GM12864 (cell line): ENCODE data around the gene ADAM22.

ENCODE experiments used
- DNase-seq: peaks from one replicate; pipeline ENCODE4 v3.0.0-alpha.2; 2011; ENCODE audit warnings: low read depth
- H3K4me3 ChIP-seq: 2 replicates; pipeline ENCODE4 v1.5.1; 2011; ENCODE audit warnings: mild to moderate bottlenecking, low read depth, low read length, control low read depth
- TF ChIP-seq, protein P1 (sequence below): IDR thresholded peaks from 2 replicates; pipeline ENCODE4 v1.5.1; 2011; ENCODE audit warnings: low read depth, mild to moderate bottlenecking, moderate library complexity, low read length, control low read depth, inconsistent platforms; ENCODE audit errors: missing control alignments

The ADAM22 gene

DNA sequence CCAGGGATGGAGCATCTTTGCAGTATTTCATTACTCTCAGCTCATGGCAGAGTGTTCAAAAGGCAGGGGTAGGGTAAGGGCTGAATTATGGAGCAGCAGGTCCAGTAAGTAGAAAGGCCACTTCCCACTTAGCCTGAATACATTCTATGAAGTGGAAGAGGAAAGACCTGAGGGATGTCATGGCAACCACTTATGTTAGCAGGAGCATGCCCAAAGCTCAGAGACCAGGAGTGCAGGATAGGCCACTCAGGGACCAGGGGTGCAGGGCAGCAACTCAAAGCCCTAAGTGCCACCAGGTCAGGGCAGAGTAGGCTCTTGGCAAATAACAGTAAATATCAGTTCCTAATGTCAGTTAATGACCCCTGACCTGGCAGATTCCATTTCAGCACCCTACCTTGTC, 282.2 kb downstream of the ADAM22 start:
- TF ChIP-seq, protein P1, sequence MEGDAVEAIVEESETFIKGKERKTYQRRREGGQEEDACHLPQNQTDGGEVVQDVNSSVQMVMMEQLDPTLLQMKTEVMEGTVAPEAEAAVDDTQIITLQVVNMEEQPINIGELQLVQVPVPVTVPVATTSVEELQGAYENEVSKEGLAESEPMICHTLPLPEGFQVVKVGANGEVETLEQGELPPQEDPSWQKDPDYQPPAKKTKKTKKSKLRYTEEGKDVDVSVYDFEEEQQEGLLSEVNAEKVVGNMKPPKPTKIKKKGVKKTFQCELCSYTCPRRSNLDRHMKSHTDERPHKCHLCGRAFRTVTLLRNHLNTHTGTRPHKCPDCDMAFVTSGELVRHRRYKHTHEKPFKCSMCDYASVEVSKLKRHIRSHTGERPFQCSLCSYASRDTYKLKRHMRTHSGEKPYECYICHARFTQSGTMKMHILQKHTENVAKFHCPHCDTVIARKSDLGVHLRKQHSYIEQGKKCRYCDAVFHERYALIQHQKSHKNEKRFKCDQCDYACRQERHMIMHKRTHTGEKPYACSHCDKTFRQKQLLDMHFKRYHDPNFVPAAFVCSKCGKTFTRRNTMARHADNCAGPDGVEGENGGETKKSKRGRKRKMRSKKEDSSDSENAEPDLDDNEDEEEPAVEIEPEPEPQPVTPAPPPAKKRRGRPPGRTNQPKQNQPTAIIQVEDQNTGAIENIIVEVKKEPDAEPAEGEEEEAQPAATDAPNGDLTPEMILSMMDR = no peak
- no peak overlapping the region for H3K4me3 ChIP-seq
- no peak for DNase-seq

DNA sequence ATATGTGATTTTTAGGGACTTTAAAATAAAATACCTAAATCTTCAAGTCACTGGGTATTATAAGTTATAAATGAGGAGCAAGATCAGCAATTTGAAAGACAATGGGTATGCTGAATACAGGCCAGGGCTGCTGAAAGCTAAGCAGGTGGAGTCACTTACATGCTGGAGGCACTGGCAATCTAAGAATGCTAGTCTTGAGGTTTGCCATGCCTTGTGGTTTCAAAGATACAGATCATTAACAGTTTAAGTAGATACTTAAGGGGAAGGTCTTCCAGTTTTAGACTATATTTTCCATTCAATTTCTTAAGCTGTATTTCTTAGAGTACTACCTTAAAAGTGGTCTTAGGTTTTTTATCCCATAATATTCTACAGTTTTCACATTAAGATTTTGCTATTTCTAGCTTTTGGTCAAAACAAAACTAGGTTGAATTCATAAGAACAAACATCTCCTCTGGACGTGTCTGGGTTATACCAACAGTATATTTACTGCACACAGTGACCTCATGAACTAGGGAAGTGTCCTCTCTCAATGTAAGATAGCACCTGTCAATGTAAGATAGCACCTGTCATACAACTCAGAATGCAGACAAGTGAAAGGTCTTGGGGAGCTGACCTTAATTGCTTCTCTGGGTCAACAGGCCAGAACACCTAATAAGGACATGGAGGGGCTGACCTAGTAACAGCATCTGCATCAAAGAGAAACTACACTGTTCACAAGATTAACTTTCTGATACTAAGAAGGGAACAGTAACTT, 283.8 kb downstream of the ADAM22 start:
- peak; percentile 82 for DNase-seq
- H3K4me3 ChIP-seq = peak overlapping the region; percentile 97; the same call in 1 of the 2 replicates

DNA sequence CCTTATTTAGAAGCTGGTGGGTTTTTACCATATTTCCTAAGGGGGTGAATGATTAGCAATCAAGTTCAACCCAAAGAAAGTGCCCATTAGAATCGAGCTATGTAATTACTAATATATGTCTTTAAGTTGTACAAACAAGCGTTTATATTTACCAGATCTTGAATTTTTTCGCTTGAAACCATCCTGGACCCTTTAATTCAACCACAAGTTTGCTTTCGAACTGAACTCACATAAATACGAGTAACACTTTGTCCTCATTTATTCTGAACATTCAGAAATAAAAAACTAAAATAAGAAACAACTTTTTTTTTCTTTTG, 284.3 kb downstream of the ADAM22 start:
- TF ChIP-seq, protein P1 = no peak
- H3K4me3 ChIP-seq = peak overlapping the region; percentile 97
- DNase-seq = no peak

More for the DNA sequence above, 283.8 kb downstream of the ADAM22 start:
- TF ChIP-seq, protein P1 = no peak

DNA sequence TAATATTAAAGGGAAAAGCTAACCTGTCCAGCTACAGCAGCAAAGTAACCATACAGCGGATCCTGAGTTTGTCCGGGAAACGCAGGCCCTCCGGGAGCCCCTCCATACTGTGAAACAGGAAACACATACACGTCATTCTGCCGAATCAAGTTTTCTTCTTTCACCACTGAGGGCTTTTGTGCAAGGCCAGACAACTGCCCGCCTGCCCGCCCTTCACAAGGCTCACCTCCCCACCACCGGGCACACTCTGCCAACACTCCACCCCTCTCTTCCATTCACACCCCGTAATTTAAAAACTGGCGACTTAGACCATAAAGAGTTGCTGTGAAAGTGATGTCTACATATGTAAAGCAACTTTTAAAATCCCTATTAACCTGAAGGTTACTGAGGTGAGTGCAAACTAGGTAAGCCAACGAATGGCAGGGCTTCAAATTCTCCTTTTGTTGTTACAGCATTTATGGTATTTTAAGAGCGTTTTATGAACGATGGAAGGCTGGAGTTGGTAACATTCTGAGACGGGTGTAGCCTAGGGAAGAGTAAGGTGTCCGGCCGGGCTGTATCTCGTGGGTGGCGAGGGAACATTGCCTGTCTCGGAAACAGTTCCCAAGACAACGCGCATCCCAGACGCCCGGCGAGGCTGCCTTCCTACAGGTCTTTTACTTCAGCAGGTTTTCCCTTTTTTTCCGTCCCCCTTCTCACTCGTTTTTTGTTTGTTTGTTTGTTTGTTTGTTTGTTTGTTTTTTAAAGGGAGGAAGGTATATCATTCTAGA, 285.0 kb downstream of the ADAM22 start:
- DNase-seq = no peak
- peak overlapping the region; percentile 97 for H3K4me3 ChIP-seq
- TF ChIP-seq, protein P1 = no peak

DNA sequence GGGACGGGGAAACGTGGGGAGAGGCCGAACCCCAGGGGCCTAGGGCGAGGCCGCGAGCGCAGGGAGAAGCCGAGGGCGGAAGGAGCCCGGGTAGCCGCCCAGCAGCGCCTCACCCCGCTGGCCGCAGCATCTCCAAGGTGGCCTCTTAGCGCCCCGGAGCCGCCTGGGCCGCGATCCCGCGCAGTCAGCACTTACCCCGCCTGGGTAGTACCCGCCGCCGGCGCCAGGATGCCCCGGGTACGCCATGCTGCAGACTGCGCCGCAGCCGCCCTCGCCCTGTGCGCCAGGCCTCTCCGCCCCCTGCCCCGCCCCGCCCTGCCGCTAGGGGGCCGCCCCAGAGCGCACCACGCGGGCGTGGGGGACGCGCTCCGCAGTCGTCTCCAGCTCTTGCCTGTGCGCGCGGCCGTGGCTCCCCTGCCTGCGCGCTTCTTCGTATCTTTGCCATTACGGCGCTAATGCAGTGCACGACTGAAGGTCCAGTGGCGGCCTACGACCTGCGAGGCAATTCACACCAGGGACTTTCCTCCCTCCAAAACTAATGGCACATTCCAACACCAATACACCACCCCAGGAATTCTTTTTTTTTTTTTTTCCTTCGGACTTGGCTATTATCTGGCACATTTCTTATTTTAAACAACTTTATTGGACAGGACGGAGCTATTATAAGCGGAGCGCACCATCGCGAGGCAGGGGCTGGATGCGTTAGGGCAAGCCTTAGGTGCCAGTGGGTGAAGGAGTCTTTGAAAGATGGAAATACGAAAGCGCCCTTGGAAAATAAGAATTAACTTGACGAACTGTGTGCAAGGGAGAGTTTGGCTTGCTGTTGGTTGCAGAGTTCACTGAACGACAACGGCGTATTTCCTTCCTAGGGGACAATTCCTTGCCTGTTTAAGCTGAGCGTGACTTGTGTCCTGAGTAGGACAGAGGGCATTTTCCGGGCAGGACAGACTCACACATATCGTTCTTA, 286.0 kb downstream of the ADAM22 start, which contains the start of gene SRI:
TSS of gene SRI (minus strand) at position 258 of the 967 bp plus-strand sequence. CDS start at position 246, 12 bp downstream.
- peak; percentile 49 for DNase-seq
- peak within 1 kb of the TSS; percentile 97 for H3K4me3 ChIP-seq
- TF ChIP-seq, protein P1 = peak; percentile 74

DNA sequence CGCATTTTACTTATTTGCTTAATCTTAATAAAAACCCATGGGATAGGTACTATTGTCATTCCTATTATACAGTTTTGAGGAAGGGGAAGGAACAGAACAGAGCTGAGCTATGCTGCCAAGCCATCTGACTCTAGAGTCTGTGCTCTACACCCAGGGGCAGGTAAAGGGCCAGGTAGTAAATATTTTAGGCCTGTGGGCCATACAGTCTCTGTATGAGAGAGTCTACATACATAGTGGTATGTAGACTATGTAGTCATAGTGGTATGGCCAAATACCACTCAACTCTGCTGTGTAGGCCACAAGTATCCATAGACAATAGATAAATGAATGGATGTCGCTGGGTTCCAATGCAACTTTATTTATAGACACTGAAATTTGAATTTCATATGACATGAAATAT, 289.2 kb downstream of the ADAM22 start:
- DNase-seq = no peak
- H3K4me3 ChIP-seq = no peak overlapping the region
- TF ChIP-seq, protein P1 = no peak
